ENCODE data around the gene SPP1. TPM values are rescaled to one million over a fixed set of nuclear protein-coding genes. Genes with fewer than 3 reads are reported as not detected.
"Not testable (repeated sequence)": the region's sequence is repeated elsewhere in the genome, so short reads cannot be mapped to it uniquely, and the experiment has no call there.

Gene SPP1
- total RNA-seq = 253 TPM

DNA sequence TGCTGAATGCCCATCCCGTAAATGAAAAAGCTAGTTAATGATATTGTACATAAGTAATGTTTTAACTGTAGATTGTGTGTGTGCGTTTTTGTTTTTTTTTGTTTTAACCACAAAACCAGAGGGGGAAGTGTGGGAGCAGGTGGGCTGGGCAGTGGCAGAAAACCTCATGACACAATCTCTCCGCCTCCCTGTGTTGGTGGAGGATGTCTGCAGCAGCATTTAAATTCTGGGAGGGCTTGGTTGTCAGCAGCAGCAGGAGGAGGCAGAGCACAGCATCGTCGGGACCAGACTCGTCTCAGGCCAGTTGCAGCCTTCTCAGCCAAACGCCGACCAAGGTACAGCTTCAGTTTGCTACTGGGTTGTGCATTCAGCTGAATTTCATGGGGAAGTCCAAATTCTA, at the start of gene SPP1:
TSS of gene SPP1 (plus strand) at position 249 of the 400 bp plus-strand sequence. CDS start 1,182 bp downstream, outside the sequence.
- no peak for DNase-seq

DNA sequence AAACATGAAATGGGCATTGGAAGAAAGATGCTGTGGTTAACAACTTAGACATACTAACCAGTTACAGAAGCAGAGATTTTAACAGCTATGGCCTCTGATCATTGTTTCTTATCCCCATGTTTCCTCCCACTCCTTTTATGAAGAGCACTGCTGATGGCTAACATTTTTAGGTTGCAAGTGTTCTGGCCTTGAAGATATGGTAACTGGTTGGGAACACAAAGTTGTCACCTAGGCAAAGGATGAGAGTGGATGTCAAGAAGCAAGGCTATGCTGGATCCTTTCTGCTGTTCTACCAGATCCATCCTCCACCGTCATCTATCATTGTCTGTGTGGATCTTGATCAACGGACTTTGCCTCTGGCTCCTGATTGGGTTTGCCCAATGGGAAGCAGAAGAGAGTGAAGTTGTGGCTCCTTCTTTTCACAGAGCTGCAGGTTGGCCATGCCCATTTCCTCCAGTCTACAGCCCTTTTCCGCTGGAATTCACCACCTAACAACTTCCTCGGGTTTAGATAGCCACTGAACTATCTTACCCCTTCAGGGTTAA, 48.9 kb upstream of the SPP1 start:
- DNase-seq = no peak

DNA sequence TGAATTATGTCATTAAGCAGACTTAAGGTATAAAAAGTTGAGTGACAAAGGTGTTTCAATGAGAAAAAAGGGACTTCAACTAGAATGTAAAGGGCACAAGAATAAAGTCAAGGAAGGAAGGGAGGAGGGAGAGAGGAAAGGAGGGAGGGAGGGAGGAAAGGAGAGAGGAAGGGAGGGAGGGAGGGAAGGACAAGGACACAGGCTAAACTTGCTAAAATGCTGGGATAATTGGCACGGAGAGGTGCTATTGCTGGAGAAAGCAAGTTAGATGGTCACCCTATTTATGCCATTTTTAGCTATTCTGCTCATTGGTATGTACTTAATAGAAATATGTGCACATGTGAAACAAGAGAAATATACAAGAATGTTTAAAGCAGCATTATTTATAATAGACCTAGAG, 44.9 kb upstream of the SPP1 start:
- no peak for DNase-seq

DNA sequence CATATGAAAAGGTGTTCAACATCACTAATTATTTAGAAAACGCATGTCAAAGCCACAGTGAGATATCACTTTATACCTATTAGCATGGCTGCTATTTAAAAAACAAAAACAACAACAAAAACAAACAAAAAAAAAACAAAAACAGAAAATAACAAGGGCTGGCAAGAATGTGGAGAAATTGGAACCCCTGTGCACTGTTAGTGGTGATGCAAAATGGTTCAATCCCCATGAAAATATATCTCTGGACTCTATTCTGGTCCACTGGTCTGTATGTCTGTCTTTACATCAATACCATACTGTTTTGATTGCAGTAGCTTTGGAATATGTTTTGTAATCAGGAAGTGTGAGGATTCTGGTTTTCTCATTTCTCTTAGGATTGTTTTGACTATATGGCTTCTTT, 43.6 kb upstream of the SPP1 start:
- no peak for DNase-seq

DNA sequence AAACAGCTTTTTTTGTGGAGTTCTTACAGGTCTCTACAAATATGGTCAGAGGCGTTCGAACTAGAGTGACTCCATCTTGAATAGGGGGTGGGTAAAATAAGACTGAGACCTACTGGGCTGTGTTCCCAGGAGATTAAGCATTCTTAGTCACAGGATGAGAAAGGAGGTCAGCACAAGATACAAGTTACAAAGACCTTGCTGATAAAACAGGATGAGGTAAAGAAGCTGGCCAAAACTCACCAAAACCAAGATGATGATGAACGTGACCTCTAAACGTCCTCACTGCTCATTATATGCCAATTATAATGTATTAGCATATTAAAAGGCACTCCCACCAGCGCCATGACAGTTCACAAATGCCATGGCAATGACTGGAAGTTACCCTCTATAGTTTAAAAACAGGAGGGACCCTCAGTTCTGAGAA, 42.8 kb upstream of the SPP1 start:
- no peak for DNase-seq

DNA sequence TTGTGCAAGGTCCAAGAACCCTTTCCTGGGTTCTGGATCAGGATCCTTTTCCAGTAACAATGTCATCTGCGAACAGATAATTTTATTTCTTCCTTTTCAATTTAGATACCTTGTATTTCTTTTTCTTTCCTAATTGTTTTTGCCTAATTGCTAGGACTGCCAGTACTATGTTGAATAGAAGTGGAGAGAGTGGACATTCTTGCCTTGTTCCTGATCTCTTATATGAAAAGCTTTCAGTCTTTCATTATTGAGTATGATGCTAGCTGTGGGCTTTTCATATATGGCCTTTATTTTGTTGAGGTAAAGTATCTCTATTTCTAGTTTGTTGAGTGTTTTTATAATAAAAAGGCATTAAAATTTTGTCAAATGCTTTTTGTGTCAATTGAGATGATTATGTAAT, 42.2 kb upstream of the SPP1 start:
- DNase-seq = no peak

DNA sequence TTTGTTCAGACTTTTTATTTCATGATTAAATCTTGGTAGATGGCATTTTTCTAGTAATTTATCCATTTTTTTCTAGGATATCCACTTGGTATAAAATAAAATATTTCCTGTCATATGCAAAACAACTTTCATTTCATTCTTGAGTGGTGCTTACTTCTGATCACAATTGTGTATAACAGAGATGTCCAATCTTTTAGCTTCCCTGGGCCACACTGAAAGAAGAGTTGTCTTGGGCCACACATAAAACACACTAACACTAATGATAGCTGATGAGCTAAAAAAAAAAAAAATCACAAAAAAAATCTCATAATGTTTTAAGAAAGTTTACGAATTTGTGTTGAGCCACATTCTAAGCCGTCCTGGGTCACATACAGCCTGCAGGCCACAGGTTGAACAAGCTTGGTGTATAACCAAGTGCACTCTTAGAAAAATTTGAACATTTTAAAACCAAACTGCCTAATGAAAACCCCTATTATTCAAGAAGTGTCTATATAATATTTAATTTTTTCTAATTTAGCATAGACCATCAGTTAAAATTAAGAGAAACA, 41.3 kb upstream of the SPP1 start:
- no peak for DNase-seq

DNA sequence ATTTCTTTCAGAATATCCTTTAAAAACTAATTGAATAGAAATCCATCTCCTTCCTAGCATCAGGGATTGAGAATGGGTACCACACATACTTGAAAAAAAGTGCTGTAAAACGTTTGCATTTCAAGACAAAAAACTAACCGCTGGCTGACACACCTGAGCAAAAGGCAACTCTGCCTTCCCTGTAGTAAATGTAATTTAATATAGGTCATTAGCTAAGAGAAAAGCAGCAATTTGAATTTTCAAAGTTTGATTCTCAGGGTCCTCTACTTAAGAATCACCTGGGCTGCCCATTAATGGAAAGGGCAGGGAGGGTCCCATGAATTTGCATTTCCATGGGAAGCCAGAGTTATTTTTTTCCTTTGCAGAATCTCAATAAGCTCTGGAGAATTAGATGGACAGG, 40.5 kb upstream of the SPP1 start:
- DNase-seq = no peak

DNA sequence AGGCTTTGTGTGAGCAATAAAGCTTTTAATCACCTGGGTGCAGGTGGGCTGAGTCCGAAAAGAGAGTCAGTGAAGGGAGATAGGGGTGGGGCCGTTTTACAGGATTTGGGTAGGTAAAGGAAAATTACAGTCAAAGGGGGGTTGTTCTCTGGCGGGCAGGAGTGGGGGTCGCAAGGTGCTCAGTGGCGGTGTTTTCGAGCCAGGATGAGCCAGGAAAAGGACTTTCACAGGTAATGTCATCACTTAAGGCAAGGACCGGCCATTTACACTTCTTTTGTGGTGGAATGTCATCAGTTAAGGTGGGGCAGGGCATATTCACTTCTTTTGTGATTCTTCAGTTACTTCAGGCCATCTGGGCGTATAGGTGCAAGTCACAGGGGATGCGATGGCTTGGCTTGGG, 39.6 kb upstream of the SPP1 start:
- not testable (repeated sequence) for DNase-seq

DNA sequence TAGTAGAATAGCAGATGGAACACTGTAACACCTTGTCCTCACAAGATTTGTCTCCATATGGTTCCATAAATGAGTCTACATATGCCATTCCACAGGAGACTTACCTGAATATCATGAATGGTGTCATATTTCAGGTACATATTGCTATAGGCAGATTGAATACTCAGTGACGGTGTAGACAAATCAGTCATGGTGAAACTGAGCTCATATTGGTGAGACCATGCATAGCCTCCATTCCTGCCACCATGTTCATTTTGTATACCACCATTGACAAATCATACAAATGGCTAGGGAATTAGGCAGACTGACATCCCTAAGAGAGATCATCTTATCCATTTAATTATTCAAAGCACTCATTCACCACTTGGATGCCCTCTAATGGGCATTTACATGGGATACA, 38.0 kb upstream of the SPP1 start:
- no peak for DNase-seq

DNA sequence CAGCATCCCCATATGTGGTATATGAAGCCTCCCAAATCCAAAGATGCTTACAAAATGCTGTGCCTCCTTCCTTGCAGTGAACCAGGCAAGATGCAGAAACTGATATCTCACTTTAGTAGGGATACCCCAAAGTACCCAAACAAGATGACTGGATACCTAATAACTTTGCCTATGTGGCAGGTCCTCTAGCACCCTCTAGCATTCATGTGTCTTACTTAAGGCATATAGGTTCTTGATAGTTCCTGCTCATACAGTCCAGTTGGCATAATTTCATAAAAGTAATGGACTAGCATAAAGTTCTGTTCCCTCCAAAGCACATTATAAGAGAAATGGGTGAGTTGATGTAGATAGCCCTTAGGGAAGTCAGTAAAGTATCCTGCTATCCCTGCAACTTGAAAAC, 36.8 kb upstream of the SPP1 start:
- no peak for DNase-seq

DNA sequence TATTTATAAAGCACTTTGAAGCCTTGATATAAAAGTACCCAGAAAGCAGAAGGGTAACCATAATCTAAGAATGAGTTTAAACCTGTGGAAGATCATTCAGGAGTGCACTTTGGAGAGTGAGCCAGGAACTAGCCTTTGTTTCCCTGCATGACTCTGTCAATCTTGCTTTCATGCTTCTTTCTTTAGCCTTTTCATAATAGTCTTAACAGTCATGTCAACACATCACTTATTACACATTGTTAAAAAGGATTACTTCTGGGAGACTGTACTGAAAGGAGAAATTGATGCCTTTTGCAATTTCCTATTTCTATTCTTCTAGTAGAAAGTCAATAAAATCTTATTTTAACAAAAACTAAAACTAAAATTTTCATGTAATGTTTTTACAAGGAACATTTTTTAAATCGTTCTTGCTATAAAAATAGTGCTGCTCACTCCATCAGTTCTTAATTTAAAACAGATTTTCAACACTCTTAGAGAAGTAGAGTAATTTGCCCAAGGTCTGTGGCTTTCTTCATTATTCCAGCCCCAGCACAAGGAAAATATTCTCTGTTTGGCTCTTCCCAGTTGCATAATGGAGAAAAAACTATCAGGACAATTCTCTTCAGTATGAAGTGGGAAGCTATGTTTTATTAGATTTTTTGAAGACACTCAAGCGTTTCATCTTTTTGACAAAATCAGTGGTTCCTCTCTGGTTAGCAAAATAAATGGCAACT, 35.4 kb upstream of the SPP1 start:
- DNase-seq = no peak

DNA sequence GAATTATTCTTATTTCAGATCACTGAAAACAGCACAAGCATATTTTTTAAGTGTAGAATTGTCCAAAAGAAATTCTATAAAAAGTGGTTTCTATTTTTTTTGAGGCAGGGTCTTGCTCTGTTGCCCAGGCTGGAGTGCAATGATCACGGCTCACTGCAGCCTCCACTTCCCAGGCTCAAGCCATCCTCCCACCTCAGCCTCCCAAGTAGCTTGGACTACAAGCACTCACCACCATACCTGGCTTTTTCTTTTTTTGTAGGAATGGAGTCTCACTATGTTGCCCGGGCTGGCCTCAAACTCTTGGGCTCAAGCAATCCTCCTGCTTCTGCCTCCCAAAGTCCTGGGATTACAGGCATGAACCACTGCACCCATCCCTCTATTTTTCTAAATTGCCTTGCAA, 34.7 kb upstream of the SPP1 start:
- DNase-seq = not testable (repeated sequence)

DNA sequence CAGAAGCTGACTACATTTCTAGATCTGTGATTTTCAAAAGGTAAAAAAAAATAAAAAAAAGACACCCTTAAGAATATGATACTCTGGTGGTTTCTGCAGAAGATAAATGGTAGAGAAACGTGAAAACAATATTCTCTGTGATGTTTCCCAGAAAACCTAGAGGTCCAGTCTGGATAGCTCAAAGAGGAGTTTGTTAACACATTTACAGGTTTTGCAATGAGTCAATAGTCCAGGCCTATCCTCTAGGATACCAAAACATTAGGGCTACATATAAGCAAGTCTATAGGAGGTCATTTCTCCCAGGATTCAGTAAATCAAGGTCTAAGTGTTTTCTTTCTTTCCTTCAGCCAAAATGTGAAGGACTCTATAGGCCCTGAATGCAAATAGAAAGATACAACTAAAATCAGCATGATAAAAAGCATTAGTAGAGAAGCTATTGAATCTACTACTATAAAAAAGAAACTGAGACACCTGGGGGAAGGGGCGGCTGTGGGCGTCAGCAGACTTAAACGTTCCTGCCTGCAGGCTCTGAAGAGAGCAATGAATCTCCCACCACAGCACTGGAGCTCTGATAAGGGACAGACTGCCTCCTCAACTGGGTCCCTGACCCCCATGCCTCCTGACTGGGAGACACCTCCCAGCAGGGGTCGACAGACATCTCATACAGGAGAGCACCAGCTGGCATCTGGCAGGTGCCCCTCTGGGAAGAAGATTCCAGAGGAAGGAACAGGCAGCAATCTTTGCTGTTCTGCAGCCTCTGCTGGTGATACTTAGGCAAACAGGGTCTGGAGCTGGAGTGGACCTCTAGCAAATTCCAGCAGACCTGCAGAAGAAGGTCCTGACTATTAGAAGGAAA, 33.7 kb upstream of the SPP1 start:
- no peak for DNase-seq

DNA sequence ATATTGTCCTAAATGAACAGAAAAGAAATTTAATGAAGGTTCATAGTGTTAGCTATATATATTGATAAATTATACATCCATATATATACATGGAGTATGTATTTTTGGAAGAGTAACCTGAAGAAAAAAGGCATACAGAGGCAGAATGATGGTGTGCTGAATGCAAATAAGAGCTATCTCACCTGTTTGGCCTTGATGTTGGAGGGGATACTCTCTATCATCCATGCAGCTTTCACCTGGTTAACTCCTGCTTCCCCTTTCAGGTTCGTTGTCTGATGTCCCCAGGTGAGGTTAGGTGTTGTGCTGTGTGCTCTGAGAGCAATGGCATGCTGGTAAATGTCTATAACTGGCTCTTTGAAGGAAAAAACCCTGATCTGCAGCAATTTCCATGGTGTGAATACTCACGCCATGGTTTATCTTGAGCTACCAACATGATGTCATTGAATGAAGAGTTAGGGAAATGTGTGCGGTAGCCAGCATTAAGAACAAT, 31.8 kb upstream of the SPP1 start:
- no peak for DNase-seq

DNA sequence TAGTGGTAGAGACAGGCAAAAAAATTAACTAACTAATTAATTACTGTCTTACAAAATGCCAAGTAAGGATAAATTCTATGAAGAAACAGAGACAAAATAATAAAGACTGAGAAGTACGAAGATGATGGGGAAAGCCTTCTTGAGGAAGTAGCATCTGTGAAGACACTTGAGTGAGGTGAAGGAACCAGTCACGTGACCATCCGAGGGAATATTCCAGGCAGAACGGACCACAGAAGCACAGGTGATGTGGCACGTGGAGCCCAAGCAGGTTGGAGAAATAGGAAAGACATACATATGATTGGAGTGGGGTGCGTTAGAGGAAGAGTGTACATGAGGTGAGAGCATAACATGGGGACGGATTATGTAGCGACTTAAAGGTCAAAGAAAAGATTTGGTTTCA, 30.5 kb upstream of the SPP1 start:
- DNase-seq = no peak

DNA sequence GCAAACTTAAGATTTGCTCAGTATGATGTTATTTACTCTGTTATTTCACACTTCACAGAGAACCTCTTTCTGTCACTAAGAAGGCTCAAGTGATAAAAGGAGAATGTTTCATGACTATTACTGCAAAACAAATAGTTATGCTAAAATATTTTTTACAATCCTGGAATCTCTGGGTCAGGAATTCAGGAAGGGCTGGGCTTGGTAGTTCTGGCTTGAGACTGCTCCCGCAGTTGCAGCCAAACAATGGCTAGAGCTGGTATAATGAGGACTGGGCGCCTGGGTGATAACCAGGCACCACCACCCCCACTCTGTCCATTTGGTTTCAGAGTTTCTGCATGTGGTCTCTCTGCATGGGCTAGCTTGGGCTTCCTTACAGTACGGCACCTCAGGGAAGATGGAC, 28.7 kb upstream of the SPP1 start:
- DNase-seq = no peak

DNA sequence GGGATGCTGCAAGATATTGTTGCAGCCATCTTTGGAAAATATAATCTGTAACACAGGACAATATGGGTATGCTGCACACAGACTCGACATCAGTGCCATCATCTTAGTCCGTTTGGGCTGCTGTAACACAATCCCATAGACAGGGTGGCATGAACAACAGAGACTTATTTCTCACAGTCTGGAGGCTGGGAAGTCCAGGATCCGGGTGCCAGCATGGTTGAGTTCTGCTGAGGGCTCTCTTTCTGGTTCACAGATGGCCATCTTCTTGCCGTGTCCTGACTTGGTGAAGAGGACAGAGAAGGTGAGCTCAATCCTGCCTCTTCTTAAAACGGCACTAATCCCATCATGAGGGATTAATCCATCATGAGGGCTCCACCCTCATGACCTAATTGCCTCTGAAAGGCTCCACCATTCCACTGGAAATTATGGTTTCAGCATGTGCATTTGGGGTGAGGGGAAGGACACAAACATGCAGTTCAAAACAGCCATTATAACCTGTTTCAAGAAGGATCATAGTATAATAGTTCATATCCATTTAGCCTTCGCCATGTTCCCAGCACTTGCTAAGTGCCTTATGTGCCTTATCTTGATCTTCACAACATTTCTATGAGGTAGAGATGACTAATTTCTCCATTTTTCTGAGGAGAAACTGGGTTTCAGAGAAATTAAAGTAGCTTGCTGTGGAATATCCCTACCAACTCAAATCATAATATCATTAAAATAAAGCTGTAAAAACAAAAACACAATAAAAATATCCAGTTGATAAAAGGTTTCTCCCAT, 27.9 kb upstream of the SPP1 start:
- DNase-seq = no peak

DNA sequence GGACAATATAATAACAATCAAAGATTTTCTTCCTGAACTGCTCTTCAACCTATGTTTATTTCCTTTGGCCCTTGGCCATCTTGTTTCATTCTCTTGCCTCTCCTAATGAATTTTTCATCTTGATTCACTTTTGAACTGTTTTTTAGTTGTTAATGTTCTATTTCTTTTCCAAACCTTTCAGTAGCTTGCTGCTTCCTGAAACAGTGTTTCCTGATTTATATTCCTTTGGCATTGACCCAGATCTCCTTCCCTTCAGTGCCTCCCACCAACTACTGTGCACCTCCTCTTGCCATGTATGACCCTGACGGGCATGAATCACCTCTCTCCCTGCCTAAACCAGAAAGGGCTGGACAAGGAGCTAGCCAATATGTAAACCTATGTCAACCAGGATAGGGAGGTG, 25.6 kb upstream of the SPP1 start:
- DNase-seq = no peak

DNA sequence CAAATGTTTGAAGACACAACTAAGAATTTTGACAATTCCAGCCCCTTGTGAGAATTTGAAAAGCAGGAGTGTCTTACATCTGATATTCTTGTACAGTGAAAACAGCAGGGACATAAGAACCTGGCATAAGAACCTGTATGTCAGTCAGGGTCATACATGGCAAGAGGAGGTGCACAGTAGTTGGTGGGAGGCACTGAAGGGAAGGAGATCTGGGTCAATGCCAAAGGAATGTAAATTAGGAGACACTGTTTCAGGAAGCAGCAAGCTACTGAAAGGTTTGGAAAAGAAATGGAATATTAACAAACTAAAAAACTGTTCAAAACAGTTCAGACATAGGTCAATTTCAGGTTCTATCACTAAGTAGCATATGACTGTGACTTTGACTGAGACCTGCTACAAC, 25.0 kb upstream of the SPP1 start:
- DNase-seq = no peak

DNA sequence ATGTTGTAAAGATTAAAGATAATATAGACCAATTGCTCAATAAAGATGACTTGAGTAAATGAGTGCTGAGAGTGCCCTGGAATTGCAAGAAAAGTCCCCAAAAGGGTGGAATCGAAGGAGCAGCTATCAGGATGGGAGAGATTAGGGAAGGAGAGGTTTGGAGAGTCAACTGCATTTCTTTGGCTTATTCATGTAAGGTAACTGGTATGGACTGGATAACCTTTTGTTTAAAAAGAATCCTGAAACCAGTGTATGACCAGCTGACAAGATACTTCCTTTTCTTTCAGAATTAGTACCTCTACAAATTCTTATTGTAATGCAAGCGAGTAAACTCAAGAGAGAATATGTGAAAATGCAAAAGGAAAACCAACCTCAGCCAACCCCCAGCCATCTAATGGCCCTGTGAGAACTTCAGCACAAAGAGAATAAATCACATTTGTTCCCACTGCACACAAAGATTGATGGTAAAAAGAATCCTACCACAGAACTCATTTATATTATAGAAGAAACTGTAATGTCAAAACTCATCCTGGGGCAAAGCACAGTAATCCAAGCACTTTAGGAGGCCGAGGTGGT, 24.5 kb upstream of the SPP1 start:
- DNase-seq = no peak

DNA sequence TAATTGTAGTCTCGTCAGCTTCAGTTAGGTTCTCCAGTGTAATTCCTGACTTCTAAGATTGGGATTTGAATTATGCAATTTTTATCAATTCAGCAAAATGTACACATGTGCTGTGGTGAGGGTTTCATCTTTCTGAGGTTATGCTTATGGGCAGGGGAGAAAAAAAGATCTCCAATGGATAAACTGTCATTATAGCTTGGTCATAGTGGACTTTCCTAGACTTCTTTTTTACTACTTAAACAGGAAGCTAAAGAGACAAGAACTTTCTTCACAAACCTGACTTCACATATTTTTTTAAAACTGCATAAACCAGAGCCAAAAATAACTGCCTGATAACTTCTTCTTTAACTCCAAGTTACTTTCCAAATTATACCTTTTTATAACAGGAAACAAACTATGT, 21.7 kb upstream of the SPP1 start:
- no peak for DNase-seq

All from skin of body (tissue), 2 donors.